GM23338 (cell line): ENCODE results near the gene SUPV3L1. TPM values are rescaled to one million over a fixed set of nuclear protein-coding genes. Genes with fewer than 3 reads are reported as not detected.
"Not testable (repeated sequence)": the region's sequence is repeated elsewhere in the genome, so short reads cannot be mapped to it uniquely, and the experiment has no call there.

Experiments
- ATAC-seq: fragments of 200-7000 bp; cut with Tn5 transposase; 3 replicates; pipeline ENCODE4 v1.9.1; 2020
- DNase-seq: peaks from one replicate; pipeline ENCODE4 v3.0.0-alpha.2; 2015; ENCODE audit warnings: low spot score
- H2AFZ ChIP-seq: fragments of 200-600 bp; sonication (generic); 2 replicates; pipeline ENCODE4 v1.8.0; 2016; ENCODE audit warnings: antibody characterized with exemption, mild to moderate bottlenecking, moderate library complexity
- H3F3A ChIP-seq: fragments of 200-600 bp; sonication (generic); replicated peaks from 2 replicates; pipeline ENCODE4 v1.8.0; 2017; ENCODE audit warnings: antibody characterized with exemption, mixed run types, low read depth
- H3K27ac ChIP-seq: fragments of 200-600 bp; sonication (generic); 2 replicates; pipeline ENCODE4 v1.6.1; 2016; ENCODE audit warnings: low read depth
- H3K27me3 ChIP-seq: fragments of 200-600 bp; sonication (generic); 2 replicates; pipeline ENCODE4 v1.8.0; 2016; ENCODE audit warnings: mild to moderate bottlenecking, mixed run types, moderate library complexity; ENCODE audit not compliant: insufficient read depth
- H3K36me3 ChIP-seq: fragments of 200-600 bp; sonication (generic); 2 replicates; pipeline ENCODE4 v1.8.0; 2016; ENCODE audit warnings: mild to moderate bottlenecking; ENCODE audit not compliant: insufficient read depth
- H3K4me1 ChIP-seq: fragments of 200-600 bp; sonication (generic); 2 replicates; pipeline ENCODE4 v1.8.0; 2016; ENCODE audit warnings: mild to moderate bottlenecking, moderate library complexity; ENCODE audit not compliant: insufficient read depth
- H3K4me2 ChIP-seq: fragments of 200-600 bp; sonication (generic); 2 replicates; pipeline ENCODE4 v1.7.1; 2017; ENCODE audit warnings: mixed run types
- H3K4me3 ChIP-seq: fragments of 200-600 bp; sonication (generic); 2 replicates; pipeline ENCODE4 v1.6.1; 2016; ENCODE audit warnings: mixed run types
- H3K79me2 ChIP-seq: fragments of 200-600 bp; sonication (generic); replicated peaks from 2 replicates; pipeline ENCODE4 v1.8.0; 2017; ENCODE audit warnings: mild to moderate bottlenecking; ENCODE audit not compliant: insufficient read depth
- H3K9me2 ChIP-seq: fragments of 200-600 bp; sonication (generic); 2 replicates; pipeline ENCODE4 v1.8.0; 2017; ENCODE audit not compliant: insufficient read depth
- H4K20me1 ChIP-seq: fragments of 200-600 bp; sonication (generic); replicated peaks from 2 replicates; pipeline ENCODE4 v1.8.0; 2017; ENCODE audit warnings: mild to moderate bottlenecking; ENCODE audit not compliant: insufficient read depth
- H3K27ac Mint-ChIP-seq: 2 replicates; pipeline ENCODE4 v1.8.0; 2020; ENCODE audit warnings: inconsistent platforms, mild to moderate bottlenecking, moderate library complexity, mixed read lengths
- H3K27me3 Mint-ChIP-seq: 3 replicates; pipeline ENCODE4 v1.8.0; 2022; ENCODE audit warnings: low read depth, mild to moderate bottlenecking, moderate library complexity, mixed read lengths, inconsistent platforms; ENCODE audit not compliant: insufficient read depth, poor library complexity
- H3K36me3 Mint-ChIP-seq: 3 replicates; pipeline ENCODE4 v1.8.0; 2021; ENCODE audit warnings: low read depth, mild to moderate bottlenecking, inconsistent platforms, moderate library complexity, mixed read lengths
- H3K4me1 Mint-ChIP-seq: 3 replicates; pipeline ENCODE4 v1.8.0; 2020; ENCODE audit warnings: mild to moderate bottlenecking, inconsistent platforms, mixed read lengths
- H3K4me3 Mint-ChIP-seq: 3 replicates; pipeline ENCODE4 v1.8.0; 2021; ENCODE audit warnings: moderate library complexity, mild to moderate bottlenecking, inconsistent platforms, mixed read lengths
- H3K9me3 Mint-ChIP-seq: 3 replicates; pipeline ENCODE4 v1.8.0; 2020; ENCODE audit warnings: moderate library complexity, mild to moderate bottlenecking, inconsistent platforms, mixed read lengths
- CREB1 ChIP-seq: fragments of 250-450 bp; sonication (Bioruptor Pico); IDR thresholded peaks from 2 replicates; pipeline ENCODE4 v1.5.0; 2020; ENCODE audit warnings: low read depth, mild to moderate bottlenecking, moderate library complexity
- EZH2 ChIP-seq: fragments of 200-600 bp; sonication (generic); IDR thresholded peaks from one replicate; pipeline ENCODE4 v1.8.0; 2017; ENCODE audit warnings: antibody characterized with exemption, mild to moderate bottlenecking, low read depth; ENCODE audit not compliant: unreplicated experiment
- EZH2phosphoT487 ChIP-seq: fragments of 200-600 bp; sonication (generic); IDR thresholded peaks from one replicate; pipeline ENCODE4 v1.8.1; 2018; ENCODE audit warnings: antibody characterized with exemption; ENCODE audit not compliant: unreplicated experiment
- JUNB ChIP-seq: IDR thresholded peaks from one replicate; pipeline ENCODE4 v1.6.1; 2016; ENCODE audit warnings: antibody characterized with exemption; ENCODE audit not compliant: unreplicated experiment
- NANOG ChIP-seq: IDR thresholded peaks from 2 replicates; pipeline ENCODE4 v1.6.1; 2016; ENCODE audit warnings: antibody characterized with exemption, borderline replicate concordance
- POLR2AphosphoS5 ChIP-seq: IDR thresholded peaks from 2 replicates; pipeline ENCODE4 v1.6.1; 2016; ENCODE audit warnings: antibody characterized with exemption, low read depth
- STAT1 ChIP-seq: IDR thresholded peaks from one replicate; pipeline ENCODE4 v1.6.1; 2016; ENCODE audit warnings: antibody characterized with exemption; ENCODE audit not compliant: unreplicated experiment
- ZNF114 ChIP-seq: fragments of 250-450 bp; sonication (Bioruptor Pico); IDR thresholded peaks from 2 replicates; pipeline ENCODE4 v1.5.0; 2020; ENCODE audit warnings: mild to moderate bottlenecking, moderate library complexity
- ZNF331 ChIP-seq: fragments of 250-450 bp; sonication (Bioruptor Pico); IDR thresholded peaks from 2 replicates; pipeline ENCODE4 v1.5.0; 2020; ENCODE audit warnings: low read depth, mild to moderate bottlenecking, moderate library complexity
- polyA plus RNA-seq: library from polyadenylated mRNA; unstranded; fragments of >200 nt; fragmentation: Nextera tagmentation; extraction: Ambion mirVana; gene quantifications from 2 replicates; pipeline ENCODE4 v1.2.1, GENCODE V29; 2016
- total RNA-seq: library from RNA; depleted of rRNA; stranded (reverse); fragments of >200 nt; shearing (Covaris generic); gene quantifications from 2 replicates; pipeline ENCODE4 v1.2.3, GENCODE V29; 2014
- TF ChIP-seq, protein P1 (sequence below): IDR thresholded peaks from 2 replicates; pipeline ENCODE4 v1.6.1; 2016; ENCODE audit warnings: antibody characterized with exemption
- TF ChIP-seq, protein P2 (sequence below), 2 experiments: fragments of 200-600 bp in 1 of 2; sonication (generic) in 1 of 2; conservative IDR thresholded peaks; 2 replicates each; pipeline versions ENCODE4 v1.5.1 to v1.6.1; 2016 to 2017; ENCODE audit warnings: antibody characterized with exemption in 2 of 2, low read depth in 2 of 2, mild to moderate bottlenecking in 2 of 2, moderate library complexity in 1 of 2

The SUPV3L1 gene
- total and polyA plus RNA-seq, 2 experiments from 2014 or later = 29.9 to 45.2 TPM

DNA sequence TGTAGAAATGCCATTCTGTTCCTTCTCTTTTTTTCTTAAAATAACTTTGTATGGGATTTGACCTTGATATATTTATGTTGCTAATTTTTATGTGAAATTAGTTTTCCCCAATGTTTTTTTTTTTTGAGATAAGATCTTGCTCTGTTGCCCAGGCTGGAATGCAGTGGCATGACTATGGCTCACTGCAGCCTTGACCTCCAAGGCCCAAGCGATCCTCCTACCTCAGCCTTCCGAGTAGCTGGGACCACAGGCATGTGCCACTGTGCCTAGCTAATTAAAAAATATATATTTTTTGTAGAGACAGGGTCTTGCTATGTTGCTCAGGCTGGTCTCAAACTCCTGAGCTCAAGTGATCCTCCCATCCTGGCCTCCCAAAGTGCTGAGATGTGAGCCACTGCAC lies 40.1 kb upstream of the SUPV3L1 start (continued):
- TF ChIP-seq, protein P1, sequence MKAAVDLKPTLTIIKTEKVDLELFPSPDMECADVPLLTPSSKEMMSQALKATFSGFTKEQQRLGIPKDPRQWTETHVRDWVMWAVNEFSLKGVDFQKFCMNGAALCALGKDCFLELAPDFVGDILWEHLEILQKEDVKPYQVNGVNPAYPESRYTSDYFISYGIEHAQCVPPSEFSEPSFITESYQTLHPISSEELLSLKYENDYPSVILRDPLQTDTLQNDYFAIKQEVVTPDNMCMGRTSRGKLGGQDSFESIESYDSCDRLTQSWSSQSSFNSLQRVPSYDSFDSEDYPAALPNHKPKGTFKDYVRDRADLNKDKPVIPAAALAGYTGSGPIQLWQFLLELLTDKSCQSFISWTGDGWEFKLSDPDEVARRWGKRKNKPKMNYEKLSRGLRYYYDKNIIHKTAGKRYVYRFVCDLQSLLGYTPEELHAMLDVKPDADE = no peak
- no peak for TF ChIP-seq EZH2
- TF ChIP-seq EZH2phosphoT487 = no peak
- TF ChIP-seq ZNF331 (CRISPR knock-in tag) = no peak
- TF ChIP-seq, protein P2, sequence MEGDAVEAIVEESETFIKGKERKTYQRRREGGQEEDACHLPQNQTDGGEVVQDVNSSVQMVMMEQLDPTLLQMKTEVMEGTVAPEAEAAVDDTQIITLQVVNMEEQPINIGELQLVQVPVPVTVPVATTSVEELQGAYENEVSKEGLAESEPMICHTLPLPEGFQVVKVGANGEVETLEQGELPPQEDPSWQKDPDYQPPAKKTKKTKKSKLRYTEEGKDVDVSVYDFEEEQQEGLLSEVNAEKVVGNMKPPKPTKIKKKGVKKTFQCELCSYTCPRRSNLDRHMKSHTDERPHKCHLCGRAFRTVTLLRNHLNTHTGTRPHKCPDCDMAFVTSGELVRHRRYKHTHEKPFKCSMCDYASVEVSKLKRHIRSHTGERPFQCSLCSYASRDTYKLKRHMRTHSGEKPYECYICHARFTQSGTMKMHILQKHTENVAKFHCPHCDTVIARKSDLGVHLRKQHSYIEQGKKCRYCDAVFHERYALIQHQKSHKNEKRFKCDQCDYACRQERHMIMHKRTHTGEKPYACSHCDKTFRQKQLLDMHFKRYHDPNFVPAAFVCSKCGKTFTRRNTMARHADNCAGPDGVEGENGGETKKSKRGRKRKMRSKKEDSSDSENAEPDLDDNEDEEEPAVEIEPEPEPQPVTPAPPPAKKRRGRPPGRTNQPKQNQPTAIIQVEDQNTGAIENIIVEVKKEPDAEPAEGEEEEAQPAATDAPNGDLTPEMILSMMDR (conservative IDR thresholded peaks at IDR 0.05; ENCODE audit: low read depth in 2 of 2) = no peak
- TF ChIP-seq POLR2AphosphoS5 = no peak
- TF ChIP-seq STAT1 = no peak
- no peak for TF ChIP-seq JUNB
- no peak for TF ChIP-seq ZNF114 (CRISPR knock-in tag)

DNA sequence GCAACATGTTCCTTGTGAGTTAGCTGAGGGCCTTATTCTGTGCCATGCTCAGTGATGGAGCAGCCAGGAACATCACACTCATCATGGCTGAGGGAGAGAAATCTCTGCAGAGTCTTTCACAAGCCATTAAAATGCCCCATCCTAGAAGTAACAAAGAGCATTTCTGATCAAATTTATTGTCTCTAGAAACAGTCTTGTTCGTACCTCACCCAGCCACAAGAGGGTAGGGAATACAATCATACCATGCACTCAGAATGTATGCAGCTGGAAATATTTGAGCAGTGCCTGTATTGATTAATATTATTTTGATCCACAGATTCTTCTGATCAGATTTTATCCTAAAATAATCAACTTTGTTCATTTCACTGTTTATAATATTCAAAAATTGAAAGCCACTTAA lies 38.7 kb upstream of the SUPV3L1 start:
- Mint-ChIP-seq H3K36me3 (no peaks in the 10 kb centered on the region; the same call in 2 of the 3 replicates), H3K9me3 (no peaks in the 10 kb centered on the region), H3K4me3 (no peak overlapping the region), H3K27me3 (no peaks in the 10 kb centered on the region), H3K27ac (no peak overlapping the region), H3K4me1 (no peaks in the 10 kb centered on the region)
- H3K27me3 ChIP-seq = no peaks in the 10 kb centered on the region
- no peaks in the 10 kb centered on the region for H3K9me2 ChIP-seq
- H3K4me1 ChIP-seq = no peaks in the 10 kb centered on the region
- no peak overlapping the region for H2AFZ ChIP-seq
- no peak for ATAC-seq
- TF ChIP-seq, protein P2 (conservative IDR thresholded peaks at IDR 0.05; ENCODE audit: low read depth in 2 of 2) = no peak
- TF ChIP-seq ZNF114 (CRISPR knock-in tag) = no peak
- no peak for TF ChIP-seq CREB1 (CRISPR knock-in tag)
- no peak for TF ChIP-seq EZH2
- TF ChIP-seq NANOG = no peak
- no peak overlapping the region for H3K4me3 ChIP-seq
- no peak overlapping the region for H3K27ac ChIP-seq
- DNase-seq = no peak
- peaks cover 22% of the 10 kb centered on the region for H4K20me1 ChIP-seq
- H3K79me2 ChIP-seq = peaks cover 50% of the 10 kb centered on the region
- H3K36me3 ChIP-seq = no peaks in the 10 kb centered on the region
- H3F3A ChIP-seq = no peaks in the 10 kb centered on the region
- no peak overlapping the region for H3K4me2 ChIP-seq

DNA sequence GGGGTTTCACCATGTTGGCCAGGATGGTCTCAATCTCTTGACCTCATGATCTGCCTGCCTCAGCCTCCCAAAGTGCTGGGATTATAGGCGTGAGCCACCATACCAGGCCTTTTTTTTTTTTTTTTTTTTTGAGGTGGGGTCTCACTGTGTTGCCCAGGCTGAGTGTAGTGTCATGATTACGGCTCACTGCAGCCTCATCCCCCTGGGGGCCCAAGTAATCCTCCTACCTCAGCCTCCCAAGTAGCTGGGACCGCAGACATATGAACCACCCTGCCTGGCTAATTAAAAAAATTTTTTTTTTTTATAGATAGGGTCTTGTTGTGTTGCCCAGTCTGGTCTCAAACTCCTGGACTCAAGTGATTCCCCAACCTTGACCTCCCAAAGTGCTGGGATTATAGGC lies 38.0 kb upstream of the SUPV3L1 start:
- H3K4me1 Mint-ChIP-seq, H2AFZ ChIP-seq, H3K27me3 Mint-ChIP-seq, H3K4me3 ChIP-seq, H3K36me3 ChIP-seq, H3K36me3 Mint-ChIP-seq, H3K9me3 Mint-ChIP-seq, ATAC-seq, H3K27me3 ChIP-seq, H3K4me2 ChIP-seq, H3K4me3 Mint-ChIP-seq, H3K4me1 ChIP-seq, H3K27ac Mint-ChIP-seq, DNase-seq, H3K9me2 ChIP-seq, H3K27ac ChIP-seq, H3F3A ChIP-seq: not testable (repeated sequence)
- Histone ChIP-seq H3K79me2 (peaks cover 58% of the 10 kb centered on the region), H4K20me1 (peaks cover 22% of the 10 kb centered on the region)
